Loucy (cell line): Measurements from ENCODE around the gene CHN1.

Experiments
- H2AFZ ChIP-seq: fragments of 200-600 bp; sonication (generic); 2 replicates; pipeline ENCODE4 v1.6.0; 2016; ENCODE audit warnings: antibody characterized with exemption, mild to moderate bottlenecking, low read length, moderate library complexity
- H3F3A ChIP-seq: fragments of 200-600 bp; 2 replicates; pipeline ENCODE4 v1.6.0; 2016; ENCODE audit warnings: antibody characterized with exemption, low read depth, mild to moderate bottlenecking
- H3K27me3 ChIP-seq: fragments of 200-600 bp; sonication (generic); 2 replicates; pipeline ENCODE4 v1.6.1; 2014; ENCODE audit warnings: low read length, mild to moderate bottlenecking; ENCODE audit not compliant: insufficient read depth, poor library complexity, severe bottlenecking
- H3K36me3 ChIP-seq: fragments of 200-600 bp; sonication (generic); 2 replicates; pipeline ENCODE4 v1.6.1; 2016; ENCODE audit warnings: low read length; ENCODE audit not compliant: insufficient read depth
- H3K4me1 ChIP-seq: fragments of 200-600 bp; sonication (generic); 2 replicates; pipeline ENCODE4 v1.5.1; 2014; ENCODE audit warnings: low read length, mild to moderate bottlenecking; ENCODE audit not compliant: insufficient read depth, poor library complexity, severe bottlenecking
- H3K4me2 ChIP-seq: fragments of 200-600 bp; sonication (generic); 2 replicates; pipeline ENCODE4 v1.6.0; 2014; ENCODE audit warnings: antibody characterized with exemption, low read length, low read depth, mild to moderate bottlenecking; ENCODE audit not compliant: poor library complexity, severe bottlenecking
- H3K4me3 ChIP-seq: fragments of 200-600 bp; sonication (generic); 2 replicates; pipeline ENCODE4 v1.5.1; 2014; ENCODE audit warnings: low read length, mild to moderate bottlenecking, mixed read lengths; ENCODE audit not compliant: poor library complexity, severe bottlenecking
- H3K79me2 ChIP-seq: fragments of 200-600 bp; sonication (generic); 2 replicates; pipeline ENCODE4 v1.6.1; 2014; ENCODE audit warnings: low read length; ENCODE audit not compliant: insufficient read depth
- H3K9ac ChIP-seq: fragments of 200-600 bp; sonication (generic); 2 replicates; pipeline ENCODE4 v1.6.0; 2014; ENCODE audit warnings: mild to moderate bottlenecking, low read depth, low read length, moderate library complexity; ENCODE audit not compliant: poor library complexity, severe bottlenecking
- H3K9me2 ChIP-seq: fragments of 200-600 bp; sonication (generic); replicated peaks from 2 replicates; pipeline ENCODE4 v1.6.1; 2016; ENCODE audit warnings: low read depth, low read length, mixed read lengths
- H3K9me3 ChIP-seq: fragments of 200-600 bp; sonication (generic); 2 replicates; pipeline ENCODE4 v1.6.1; 2014; ENCODE audit warnings: mild to moderate bottlenecking, antibody characterized with exemption, low read length, low read depth; ENCODE audit not compliant: insufficient read depth
- H4K20me1 ChIP-seq: fragments of 200-600 bp; sonication (generic); 2 replicates; pipeline ENCODE4 v1.6.0; 2014; ENCODE audit warnings: antibody characterized with exemption, low read length, mild to moderate bottlenecking; ENCODE audit not compliant: insufficient read depth, poor library complexity, severe bottlenecking
- EZH2phosphoT487 ChIP-seq: fragments of 200-600 bp; IDR thresholded peaks from 2 replicates; pipeline ENCODE4 v1.6.1; 2018; ENCODE audit warnings: antibody characterized with exemption, mild to moderate bottlenecking, moderate library complexity, borderline replicate concordance
- TF ChIP-seq, protein P1 (sequence below): fragments of 200-600 bp; sonication (generic); conservative IDR thresholded peaks from 2 replicates; pipeline ENCODE4 v1.5.1; 2014; ENCODE audit warnings: mild to moderate bottlenecking, antibody characterized with exemption, low read length

CHN1 gene

DNA sequence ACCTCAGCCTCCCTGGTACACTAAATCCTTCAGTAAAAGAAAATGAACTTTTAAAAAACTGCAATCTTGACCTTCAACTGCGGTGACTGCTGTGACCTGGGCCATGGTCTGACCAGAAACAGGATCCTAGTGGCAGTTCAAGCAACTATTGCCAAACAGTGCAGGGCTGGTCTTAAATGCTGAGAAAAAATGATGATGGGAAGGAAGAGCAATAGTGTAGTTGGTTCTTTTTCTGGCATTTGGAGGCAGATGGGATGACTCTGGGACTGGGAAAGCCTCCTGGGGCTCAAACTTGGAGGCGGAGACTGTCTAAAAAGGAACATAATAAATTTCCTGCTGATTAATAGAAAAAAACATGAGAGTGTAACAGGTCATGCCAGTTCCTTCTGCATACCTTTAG lies 45.4 kb downstream of the CHN1 start:
- Histone ChIP-seq H3K9me2 (no peaks in the 10 kb centered on the region), H3K36me3 (no peaks in the 10 kb centered on the region), H3K9me3 (no peaks in the 10 kb centered on the region), H3K4me3 (no peak overlapping the region), H3K79me2 (no peaks in the 10 kb centered on the region), H4K20me1 (no peaks in the 10 kb centered on the region), H3K4me1 (no peaks in the 10 kb centered on the region), H3K4me2 (no peak overlapping the region), H3K9ac (no peak overlapping the region), H3K27me3 (no peaks in the 10 kb centered on the region), H2AFZ (no peak overlapping the region), H3F3A (no peaks in the 10 kb centered on the region)
- no peak for TF ChIP-seq EZH2phosphoT487
- TF ChIP-seq, protein P1, sequence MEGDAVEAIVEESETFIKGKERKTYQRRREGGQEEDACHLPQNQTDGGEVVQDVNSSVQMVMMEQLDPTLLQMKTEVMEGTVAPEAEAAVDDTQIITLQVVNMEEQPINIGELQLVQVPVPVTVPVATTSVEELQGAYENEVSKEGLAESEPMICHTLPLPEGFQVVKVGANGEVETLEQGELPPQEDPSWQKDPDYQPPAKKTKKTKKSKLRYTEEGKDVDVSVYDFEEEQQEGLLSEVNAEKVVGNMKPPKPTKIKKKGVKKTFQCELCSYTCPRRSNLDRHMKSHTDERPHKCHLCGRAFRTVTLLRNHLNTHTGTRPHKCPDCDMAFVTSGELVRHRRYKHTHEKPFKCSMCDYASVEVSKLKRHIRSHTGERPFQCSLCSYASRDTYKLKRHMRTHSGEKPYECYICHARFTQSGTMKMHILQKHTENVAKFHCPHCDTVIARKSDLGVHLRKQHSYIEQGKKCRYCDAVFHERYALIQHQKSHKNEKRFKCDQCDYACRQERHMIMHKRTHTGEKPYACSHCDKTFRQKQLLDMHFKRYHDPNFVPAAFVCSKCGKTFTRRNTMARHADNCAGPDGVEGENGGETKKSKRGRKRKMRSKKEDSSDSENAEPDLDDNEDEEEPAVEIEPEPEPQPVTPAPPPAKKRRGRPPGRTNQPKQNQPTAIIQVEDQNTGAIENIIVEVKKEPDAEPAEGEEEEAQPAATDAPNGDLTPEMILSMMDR = no peak

DNA sequence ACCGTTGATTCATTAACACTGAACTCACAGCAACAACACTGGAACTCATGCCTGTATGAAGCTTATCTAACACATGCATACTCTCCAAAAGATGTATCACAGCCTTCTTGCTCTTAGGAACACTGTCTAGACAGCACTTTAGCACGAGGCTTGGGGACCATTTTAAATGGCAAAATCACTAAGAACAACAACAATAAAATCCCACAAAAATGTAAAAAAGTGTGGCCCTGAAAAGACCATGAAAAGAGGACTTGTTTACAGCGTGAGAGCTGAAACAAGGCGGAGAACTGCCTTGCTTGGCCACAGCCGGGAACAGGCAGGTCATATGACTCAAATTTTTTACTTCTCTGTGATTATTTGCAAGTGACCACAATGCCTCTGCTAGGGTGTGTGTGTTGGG lies 48.1 kb downstream of the CHN1 start:
- Histone ChIP-seq H3K79me2 (no peaks in the 10 kb centered on the region), H3K9me2 (no peaks in the 10 kb centered on the region), H3F3A (no peaks in the 10 kb centered on the region), H3K9me3 (no peaks in the 10 kb centered on the region), H3K9ac (no peak overlapping the region), H2AFZ (no peak overlapping the region), H3K27me3 (no peaks in the 10 kb centered on the region), H3K4me3 (no peak overlapping the region), H4K20me1 (no peaks in the 10 kb centered on the region), H3K4me2 (no peak overlapping the region), H3K4me1 (peaks cover 4% of the 10 kb centered on the region), H3K36me3 (no peaks in the 10 kb centered on the region)
- TF ChIP-seq, protein P1 = no peak
- TF ChIP-seq EZH2phosphoT487 = no peak

DNA sequence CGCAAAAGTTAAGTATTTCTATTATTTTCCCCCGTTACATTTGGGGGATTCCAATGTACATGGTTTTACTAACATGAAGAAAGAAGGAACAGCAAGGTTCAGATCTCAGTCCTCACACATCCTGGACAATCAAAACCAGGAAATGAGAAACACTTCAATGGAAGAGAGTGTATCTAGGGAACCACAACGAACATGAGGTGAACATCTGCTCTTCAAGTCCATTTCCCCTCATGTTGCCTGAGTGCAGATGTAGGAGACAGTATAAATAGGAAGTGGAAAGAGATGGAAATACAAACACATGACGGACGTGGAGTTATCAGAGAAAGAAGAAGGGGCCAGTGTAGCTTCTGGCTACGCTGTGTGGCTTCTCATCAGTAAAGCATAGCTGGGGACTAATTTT lies 52.6 kb downstream of the CHN1 start:
- no peaks in the 10 kb centered on the region for H3K27me3 ChIP-seq
- H3K4me1 ChIP-seq = peaks cover 4% of the 10 kb centered on the region
- no peaks in the 10 kb centered on the region for H3K9me2 ChIP-seq
- no peak overlapping the region for H3K4me3 ChIP-seq
- no peaks in the 10 kb centered on the region for H3K36me3 ChIP-seq
- no peak overlapping the region for H3K9ac ChIP-seq
- H4K20me1 ChIP-seq = no peaks in the 10 kb centered on the region
- no peaks in the 10 kb centered on the region for H3F3A ChIP-seq
- H3K9me3 ChIP-seq = no peaks in the 10 kb centered on the region
- no peak overlapping the region for H3K4me2 ChIP-seq
- no peak for TF ChIP-seq EZH2phosphoT487
- TF ChIP-seq, protein P1 = no peak
- 0 out of 2 replicates have a peak overlapping the region, but pooled peaks have one; percentile 1 for H2AFZ ChIP-seq
- H3K79me2 ChIP-seq = no peaks in the 10 kb centered on the region
